HG03457 (cell line): ENCODE results near the gene PTPN23.

ENCODE experiments used
- ATAC-seq: cut with Tn5 transposase; IDR thresholded peaks from one replicate; pipeline ENCODE4 v1.9.1; 2021; ENCODE audit warnings: moderate number of reproducible peaks; ENCODE audit not compliant: unreplicated experiment

PTPN23 gene

GRCh38 chr3:47419083-47420043 lies 38.5 kb downstream of the PTPN23 start:
- ATAC-seq: no peak

GRCh38 chr3:47420044-47420430 lies 39.2 kb downstream of the PTPN23 start:
- ATAC-seq: no peak

- ATAC-seq: peak; percentile 77
These were observed 40.0 kb downstream of the PTPN23 start for GRCh38 chr3:47420511-47421484.

- no peak for ATAC-seq
These were observed 41.2 kb downstream of the PTPN23 start for GRCh38 chr3:47421741-47422649.

GRCh38 chr3:47422743-47423142 lies 41.9 kb downstream of the PTPN23 start:
- ATAC-seq: no peak

- ATAC-seq: no peak
These were observed 42.8 kb downstream of the PTPN23 start for GRCh38 chr3:47423548-47424145.

GRCh38 chr3:47424434-47425382 lies 43.9 kb downstream of the PTPN23 start:
- no peak for ATAC-seq

- no peak for ATAC-seq
These were observed 44.6 kb downstream of the PTPN23 start for GRCh38 chr3:47425383-47425778.

GRCh38 chr3:47425959-47426358 lies 45.1 kb downstream of the PTPN23 start:
- no peak for ATAC-seq

- ATAC-seq: no peak
These were observed 47.0 kb downstream of the PTPN23 start for GRCh38 chr3:47427866-47428265.

- no peak for ATAC-seq
These were observed 47.8 kb downstream of the PTPN23 start for GRCh38 chr3:47428662-47429061.

GRCh38 chr3:47429476-47430270 lies 48.9 kb downstream of the PTPN23 start:
- no peak for ATAC-seq

GRCh38 chr3:47430606-47431005 lies 49.8 kb downstream of the PTPN23 start:
- ATAC-seq: no peak

- no peak for ATAC-seq
These were observed 50.4 kb downstream of the PTPN23 start for GRCh38 chr3:47431225-47431624.

GRCh38 chr3:47432673-47433072 lies 51.9 kb downstream of the PTPN23 start:
- no peak for ATAC-seq

- ATAC-seq: no peak
These were observed 53.0 kb downstream of the PTPN23 start for GRCh38 chr3:47433796-47434195.

- no peak for ATAC-seq
These were observed 54.0 kb downstream of the PTPN23 start for GRCh38 chr3:47434849-47435248.

GRCh38 chr3:47436180-47436579 lies 55.4 kb downstream of the PTPN23 start:
- ATAC-seq: no peak
